Stomach (tissue), 4 donors: ENCODE data around the gene CCR3.

Experiments used
- EP300 ChIP-seq: sonication (generic); formaldehyde crosslinking; IDR thresholded peaks from one replicate; pipeline ENCODE4 v1.6.1; 2017; ENCODE audit warnings: antibody characterized with exemption
- POLR2A ChIP-seq, 4 donors: fragments of 450-650 bp; IDR thresholded peaks; one replicate each; pipeline ENCODE4 v1.6.1; 2016; ENCODE audit warnings: antibody characterized with exemption in 4 of 4, control low read depth in 2 of 4, mild to moderate bottlenecking in 1 of 4, moderate library complexity in 1 of 4
- POLR2AphosphoS5 ChIP-seq, 3 donors: sonication (generic); formaldehyde crosslinking; IDR thresholded peaks; one replicate each; pipeline ENCODE4 v1.6.1; 2016; ENCODE audit warnings: antibody characterized with exemption in 3 of 3
- TF ChIP-seq, protein P1 (sequence below), 7 experiments: fragments of 450-650 bp in 4 of 7; fragments of 200-600 bp in 3 of 7; sonication (generic) in 3 of 7; IDR thresholded peaks; one replicate each; pipeline ENCODE4 v1.5.1; 2016 to 2019; ENCODE audit warnings: antibody characterized with exemption in 7 of 7, control low read depth in 2 of 7, mild to moderate bottlenecking in 1 of 7

DNA sequence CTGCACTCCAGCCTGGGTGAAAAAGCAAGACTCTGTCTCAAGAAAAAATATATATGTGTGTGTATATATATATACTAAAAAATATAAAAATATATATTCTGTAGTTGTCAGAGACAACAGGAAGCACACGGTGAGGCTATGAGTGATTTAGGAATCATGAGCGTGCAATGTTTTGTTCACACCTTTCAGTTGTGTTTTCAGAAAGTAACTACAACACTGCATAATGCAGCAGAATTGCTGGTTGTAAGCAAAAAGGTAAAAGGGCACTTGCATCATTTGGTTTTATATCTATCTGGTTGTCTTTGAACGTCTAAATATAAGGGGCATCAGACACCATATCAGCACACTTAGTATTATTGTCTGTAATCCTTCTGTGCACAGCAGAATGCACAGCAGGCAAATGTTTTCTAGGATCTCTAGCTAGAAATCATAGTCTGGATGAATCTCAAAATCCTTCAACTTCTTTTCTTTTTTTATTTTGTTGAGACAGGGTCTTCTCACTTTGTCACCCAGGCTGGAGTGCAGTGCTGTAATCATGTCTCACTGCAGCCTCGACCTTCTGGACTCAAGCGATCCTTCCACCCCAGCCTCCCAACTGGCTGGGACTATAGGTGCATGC lies 44.8 kb downstream of the CCR3 start:
- no peak for TF ChIP-seq POLR2A (IDR thresholded peaks at IDR 0.05)
- TF ChIP-seq, protein P1, sequence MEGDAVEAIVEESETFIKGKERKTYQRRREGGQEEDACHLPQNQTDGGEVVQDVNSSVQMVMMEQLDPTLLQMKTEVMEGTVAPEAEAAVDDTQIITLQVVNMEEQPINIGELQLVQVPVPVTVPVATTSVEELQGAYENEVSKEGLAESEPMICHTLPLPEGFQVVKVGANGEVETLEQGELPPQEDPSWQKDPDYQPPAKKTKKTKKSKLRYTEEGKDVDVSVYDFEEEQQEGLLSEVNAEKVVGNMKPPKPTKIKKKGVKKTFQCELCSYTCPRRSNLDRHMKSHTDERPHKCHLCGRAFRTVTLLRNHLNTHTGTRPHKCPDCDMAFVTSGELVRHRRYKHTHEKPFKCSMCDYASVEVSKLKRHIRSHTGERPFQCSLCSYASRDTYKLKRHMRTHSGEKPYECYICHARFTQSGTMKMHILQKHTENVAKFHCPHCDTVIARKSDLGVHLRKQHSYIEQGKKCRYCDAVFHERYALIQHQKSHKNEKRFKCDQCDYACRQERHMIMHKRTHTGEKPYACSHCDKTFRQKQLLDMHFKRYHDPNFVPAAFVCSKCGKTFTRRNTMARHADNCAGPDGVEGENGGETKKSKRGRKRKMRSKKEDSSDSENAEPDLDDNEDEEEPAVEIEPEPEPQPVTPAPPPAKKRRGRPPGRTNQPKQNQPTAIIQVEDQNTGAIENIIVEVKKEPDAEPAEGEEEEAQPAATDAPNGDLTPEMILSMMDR (IDR thresholded peaks at IDR 0.05) = no peak
- TF ChIP-seq EP300 = no peak
- no peak for TF ChIP-seq POLR2AphosphoS5 (IDR thresholded peaks at IDR 0.05)
